Endothelial cell of umbilical vein (primary cell): ENCODE measurements around the gene MEAK7. TPM values are rescaled to one million over a fixed set of nuclear protein-coding genes. Genes with fewer than 3 reads are reported as not detected.

Experiments used
- BruUV-seq: library from RNA; stranded (reverse); fragments of 400-500 nt; replicated peaks from 2 replicates; lab custom pipeline; 2021; lab: Mats Ljungman, UMichigan
- CTCF ChIA-PET: fragments of 300-600, 350-600 bp; sonication (Branson Sonifier 250); formaldehyde crosslinking; loops from one replicate; lab custom pipeline; 2021; ENCODE audit warnings: antibody characterized with exemption, inconsistent platforms; lab: Charles Lee
- POLR2A ChIA-PET: fragments of 300-600, 350-600 bp; sonication (Branson Sonifier 250); formaldehyde crosslinking; loops from one replicate; lab custom pipeline; 2021; ENCODE audit warnings: antibody characterized with exemption, inconsistent platforms; lab: Charles Lee
- DNase-seq: peaks from one replicate; pipeline ENCODE4 v3.0.0-alpha.2; 2011; ENCODE audit warnings: low read depth, low spot score
- FAIRE-seq: peaks from 2 replicates; lab custom pipeline; 2011; peaks lifted over from hg19 to GRCh38; lab: Jason Lieb, UNC
- H2AFZ ChIP-seq: 2 replicates; pipeline ENCODE4 v1.6.0; 2012; ENCODE audit warnings: low read depth, low read length, control low read depth, inconsistent platforms
- H3K27ac ChIP-seq: 2 replicates; pipeline ENCODE4 v1.5.1; 2011; ENCODE audit warnings: low read depth, mild to moderate bottlenecking, control low read depth, low read length, moderate library complexity; ENCODE audit not compliant: insufficient read depth
- H3K27me3 ChIP-seq, 2 experiments: 2 replicates each; pipeline versions ENCODE4 v1.6.0 to v1.6.1; 2011; ENCODE audit warnings: low read length in 2 of 2, mixed read lengths in 1 of 2; ENCODE audit not compliant: control insufficient read depth in 2 of 2, insufficient read depth in 2 of 2
- H3K36me3 ChIP-seq, 2 experiments: 2 replicates in 1 of 2; 3 replicates in 1 of 2; pipeline ENCODE4 v1.5.1; 2011; ENCODE audit warnings: low read length in 2 of 2, mild to moderate bottlenecking in 1 of 2, moderate library complexity in 1 of 2; ENCODE audit not compliant: control insufficient read depth in 2 of 2, insufficient read depth in 2 of 2; ENCODE audit errors: extremely low read depth in 1 of 2
- H3K4me1 ChIP-seq: 3 replicates; pipeline ENCODE4 v1.5.1; 2011; ENCODE audit warnings: mild to moderate bottlenecking, low read length; ENCODE audit not compliant: control insufficient read depth, insufficient read depth; ENCODE audit errors: extremely low read depth
- H3K4me2 ChIP-seq: 2 replicates; pipeline ENCODE4 v1.6.1; 2011; ENCODE audit warnings: low read length, control low read depth, mixed read lengths; ENCODE audit not compliant: insufficient read depth
- H3K4me3 ChIP-seq, 3 experiments: fragments of 200-600 bp in 1 of 3; sonication (generic), shearing (Covaris generic) in 1 of 3; replicated peaks in 1 of 3; 2 replicates each; pipeline ENCODE4 v1.5.1; 2011 to 2016; ENCODE audit warnings: control low read depth in 3 of 3, low read length in 3 of 3, mild to moderate bottlenecking in 2 of 3, inconsistent platforms in 1 of 3, low read depth in 1 of 3, moderate library complexity in 1 of 3; ENCODE audit not compliant: insufficient read depth in 1 of 3
- H3K79me2 ChIP-seq: 2 replicates; pipeline ENCODE4 v1.6.0; 2012; ENCODE audit warnings: low read length, inconsistent platforms; ENCODE audit not compliant: control insufficient read depth, insufficient read depth
- H3K9ac ChIP-seq: replicated peaks from 2 replicates; pipeline ENCODE3; 2011; ENCODE audit warnings: low read length, control low read depth; ENCODE audit not compliant: insufficient read depth; ENCODE audit errors: extremely low read depth
- H3K9me1 ChIP-seq: replicated peaks from 3 replicates; pipeline ENCODE4 v1.6.0; 2011; ENCODE audit warnings: mild to moderate bottlenecking, low read length; ENCODE audit not compliant: control insufficient read depth, insufficient read depth; ENCODE audit errors: extremely low read depth
- H3K9me3 ChIP-seq: replicated peaks from 2 replicates; pipeline ENCODE4 v1.5.1; 2012; ENCODE audit warnings: low read length, inconsistent platforms; ENCODE audit not compliant: control insufficient read depth, insufficient read depth
- H4K20me1 ChIP-seq: replicated peaks from 2 replicates; pipeline ENCODE3; 2011; ENCODE audit warnings: mild to moderate bottlenecking, low read length; ENCODE audit not compliant: control insufficient read depth, insufficient read depth; ENCODE audit errors: extremely low read depth
- CTCF ChIP-seq, 2 donors: IDR thresholded peaks; 1 replicate in 1 of 2; 2 replicates in 1 of 2; pipeline ENCODE4 v1.5.1; 2011; ENCODE audit warnings: low read length in 2 of 2, mild to moderate bottlenecking in 2 of 2, moderate library complexity in 2 of 2, control low read depth in 1 of 2, inconsistent platforms in 1 of 2, low read depth in 1 of 2; ENCODE audit not compliant: insufficient read depth in 1 of 2; ENCODE audit errors: extremely low read depth in 1 of 2
- EZH2 ChIP-seq: IDR thresholded peaks from 2 replicates; pipeline ENCODE4 v1.6.1; 2012; ENCODE audit warnings: borderline replicate concordance, low read depth, mild to moderate bottlenecking, moderate library complexity, low read length, inconsistent platforms; ENCODE audit not compliant: severe bottlenecking
- FOS ChIP-seq: IDR thresholded peaks from 2 replicates; pipeline ENCODE4 v1.6.1; 2011; ENCODE audit warnings: mild to moderate bottlenecking, low read length, moderate library complexity, borderline replicate concordance; ENCODE audit not compliant: insufficient read depth
- GATA2 ChIP-seq: IDR thresholded peaks from 2 replicates; pipeline ENCODE4 v1.7.0; 2011; ENCODE audit warnings: low read depth, mild to moderate bottlenecking, moderate library complexity, mixed read lengths, low read length; ENCODE audit not compliant: insufficient read length, insufficient read depth
- JUN ChIP-seq: IDR thresholded peaks from 2 replicates; pipeline ENCODE4 v1.6.1; 2011; ENCODE audit warnings: borderline replicate concordance, low read depth; ENCODE audit not compliant: insufficient read length, insufficient read depth
- MAX ChIP-seq: IDR thresholded peaks from 2 replicates; pipeline ENCODE4 v1.6.1; 2011; ENCODE audit not compliant: insufficient read depth, insufficient read length
- MYC ChIP-seq: IDR thresholded peaks from one replicate; pipeline ENCODE4 v1.6.1; 2011; ENCODE audit warnings: mild to moderate bottlenecking, low read depth, low read length
- POLR2A ChIP-seq: IDR thresholded peaks from 2 replicates; pipeline ENCODE4 v1.6.1; 2012; ENCODE audit warnings: low read depth, mild to moderate bottlenecking, control low read depth, low read length
- POLR2AphosphoS5 ChIP-seq: IDR thresholded peaks from 2 replicates; pipeline ENCODE4 v1.6.1; 2012; ENCODE audit warnings: low read depth, mild to moderate bottlenecking, control low read depth, low read length, moderate library complexity; ENCODE audit not compliant: insufficient read depth
- dilution Hi-C: fragments of 300-500 bp; cut with MboI; formaldehyde crosslinking; loops from one replicate; pipeline ENCODE4 v1.15.0; 2019; ENCODE audit warnings: low sequenced_read_pairs; ENCODE audit not compliant: extremely low pct_ligation_motif_present
- intact Hi-C: fragments of 100-400 bp; cut with micrococcal nuclease; formaldehyde crosslinking; loops from one replicate; pipeline ENCODE4 v1.10.0; 2022
- polyA plus RNA-seq, 4 experiments: library from polyadenylated mRNA; depleted of rRNA in 3 of 4; stranded (reverse) in 3 of 4; unstranded in 1 of 4; fragments of >200 nt; gene quantifications; 2 replicates each; pipeline versions ENCODE4 v1.2.1 to v1.2.3, GENCODE V29; 2011 to 2012; ENCODE audit warnings: missing spikeins in 1 of 4
- total RNA-seq: library from RNA; stranded (reverse); gene quantifications from 2 replicates; pipeline ENCODE4 v1.2.3, GENCODE V29; 2021

MEAK7 gene
- total and polyA plus RNA-seq, 2 donors (not counting 3 experiments of a cell fraction or from before 2014, with no cell fraction given), result 16.2 to 22.7 TPM

GRCh38 chr16:84535408-84535807 lies 30.9 kb upstream of the MEAK7 start:
- H3K27me3 ChIP-seq, result no peaks in the 10 kb centered on the region
- peaks cover 36% of the 10 kb centered on the region for H3K4me1 ChIP-seq
- no peaks in the 10 kb centered on the region for H3K79me2 ChIP-seq
- FAIRE-seq, result no peak
- H2AFZ ChIP-seq, result no peak overlapping the region
- H3K4me3 ChIP-seq, result no peak overlapping the region
- dilution Hi-C loops (no loop called here), intact Hi-C loops (no loop called here)
- ChIA-PET POLR2A (no interaction called here), CTCF (no interaction called here)
- TF ChIP-seq JUN (no peak), CTCF (IDR thresholded peaks at IDR 0.05; ENCODE audit: extremely low read depth in 1 of 2, insufficient read depth in 1 of 2, low read depth in 1 of 2, low read length in 2 of 2) (no peak), MAX (no peak), EZH2 (no peak), POLR2A (no peak), GATA2 (no peak), FOS (no peak), MYC (no peak), POLR2AphosphoS5 (no peak)
- H3K36me3 ChIP-seq, result no peaks in the 10 kb centered on the region
- no peaks in the 10 kb centered on the region for H3K9me1 ChIP-seq
- no peak for DNase-seq
- no peak overlapping the region for H3K4me2 ChIP-seq
- no TSS peak for BruUV-seq
- no peaks in the 10 kb centered on the region for H4K20me1 ChIP-seq
- no peak overlapping the region for H3K9ac ChIP-seq
- no peak overlapping the region for H3K27ac ChIP-seq
- no peaks in the 10 kb centered on the region for H3K9me3 ChIP-seq
